ENCODE measurements around the gene RHOG. TPM values are rescaled to one million over a fixed set of nuclear protein-coding genes. Genes with fewer than 3 reads are reported as not detected.

Gene RHOG
- total and polyA plus RNA-seq, 9 of the 15 experiments (the other 6 are each of a cell fraction or from before 2014, with no cell fraction given), result 22.6 to 162 (median 80.3) TPM

DNA sequence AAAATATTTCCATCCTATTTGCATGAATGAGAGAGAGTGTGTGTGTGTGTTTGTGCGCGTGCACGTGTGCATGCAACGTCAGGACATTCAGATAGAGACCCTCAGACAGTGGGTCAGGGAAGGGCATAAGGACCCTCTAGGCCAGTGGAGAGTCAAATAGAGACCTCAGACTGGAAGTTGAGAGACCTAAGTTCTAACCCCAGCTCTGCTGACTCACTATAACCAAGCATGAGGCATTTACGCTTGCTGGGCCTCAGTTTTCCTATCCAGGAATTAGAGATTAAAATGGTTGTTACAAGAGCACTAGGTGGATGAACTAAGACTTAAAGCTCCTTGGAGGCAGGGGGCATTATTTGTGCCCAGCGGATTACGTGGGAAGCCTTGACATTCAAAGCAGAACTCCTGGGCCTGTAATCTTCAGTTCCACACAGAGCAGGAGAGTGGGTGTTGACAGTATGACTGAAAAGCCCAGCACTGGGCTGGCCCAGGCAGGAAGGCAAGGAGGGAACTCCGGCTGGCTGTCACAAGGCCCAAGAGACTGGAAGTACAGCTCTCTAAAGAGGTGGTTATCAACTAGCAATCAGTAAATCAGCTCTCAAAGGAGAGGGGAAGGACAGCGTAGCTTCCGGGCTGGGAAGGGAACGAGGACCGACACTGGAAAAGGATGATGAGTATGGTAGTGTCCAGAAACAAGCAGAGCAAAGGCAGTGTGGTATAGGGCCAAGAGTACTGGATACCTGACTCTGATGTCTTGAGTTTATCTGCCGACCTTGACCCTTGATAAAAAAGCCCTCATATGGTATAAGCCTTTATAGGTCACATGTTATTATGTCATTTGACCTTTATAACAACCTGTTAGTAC is 9.2 kb downstream of the RHOG start (continued):
- TF ChIP-seq POLR3G (IDR thresholded peaks at IDR 0.05; ENCODE audit: extremely low read depth, insufficient read length, insufficient replicate concordance) (no peak), ZNF507 (tag; conservative IDR thresholded peaks at IDR 0.05) (no peak), POU5F1 (IDR thresholded peaks at IDR 0.05; ENCODE audit: borderline replicate concordance, low read depth, low read length, partially characterized antibody) (no peak), JUN (IDR thresholded peaks at IDR 0.05; ENCODE audit: borderline replicate concordance, low read depth, low read length) (0 out of 2 replicates have a peak, but pooled peaks have one; percentile 16), JUN (CRISPR knock-in tag; IDR thresholded peaks at IDR 0.05; ENCODE audit: borderline replicate concordance) (no peak), ZNF551 (CRISPR knock-in tag; IDR thresholded peaks at IDR 0.05) (no peak), ZNF407 (IDR thresholded peaks at IDR 0.05; ENCODE audit: low read depth) (no peak), ZNF77 (CRISPR knock-in tag; IDR thresholded peaks at IDR 0.05) (no peak), TRIM25 (IDR thresholded peaks at IDR 0.05; ENCODE audit: borderline replicate concordance) (no peak), FOXA3 (CRISPR knock-in tag; conservative IDR thresholded peaks at IDR 0.05 in 1 of 2, IDR thresholded peaks at IDR 0.05 in 1 of 2) (peak in 1 of 2 experiments; percentile 60; a peak in 2 of 4 replicates), RFX7 (CRISPR knock-in tag; IDR thresholded peaks at IDR 0.05) (no peak)
- TF ChIP-seq, protein P1, sequence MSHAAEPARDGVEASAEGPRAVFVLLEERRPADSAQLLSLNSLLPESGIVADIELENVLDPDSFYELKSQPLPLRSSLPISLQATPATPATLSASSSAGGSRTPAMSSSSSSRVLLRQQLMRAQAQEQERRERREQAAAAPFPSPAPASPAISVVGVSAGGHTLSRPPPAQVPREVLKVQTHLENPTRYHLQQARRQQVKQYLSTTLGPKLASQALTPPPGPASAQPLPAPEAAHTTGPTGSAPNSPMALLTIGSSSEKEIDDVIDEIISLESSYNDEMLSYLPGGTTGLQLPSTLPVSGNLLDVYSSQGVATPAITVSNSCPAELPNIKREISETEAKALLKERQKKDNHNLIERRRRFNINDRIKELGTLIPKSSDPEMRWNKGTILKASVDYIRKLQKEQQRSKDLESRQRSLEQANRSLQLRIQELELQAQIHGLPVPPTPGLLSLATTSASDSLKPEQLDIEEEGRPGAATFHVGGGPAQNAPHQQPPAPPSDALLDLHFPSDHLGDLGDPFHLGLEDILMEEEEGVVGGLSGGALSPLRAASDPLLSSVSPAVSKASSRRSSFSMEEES (CRISPR knock-in tag; IDR thresholded peaks at IDR 0.05), result no peak
- TF ChIP-seq, protein P2, sequence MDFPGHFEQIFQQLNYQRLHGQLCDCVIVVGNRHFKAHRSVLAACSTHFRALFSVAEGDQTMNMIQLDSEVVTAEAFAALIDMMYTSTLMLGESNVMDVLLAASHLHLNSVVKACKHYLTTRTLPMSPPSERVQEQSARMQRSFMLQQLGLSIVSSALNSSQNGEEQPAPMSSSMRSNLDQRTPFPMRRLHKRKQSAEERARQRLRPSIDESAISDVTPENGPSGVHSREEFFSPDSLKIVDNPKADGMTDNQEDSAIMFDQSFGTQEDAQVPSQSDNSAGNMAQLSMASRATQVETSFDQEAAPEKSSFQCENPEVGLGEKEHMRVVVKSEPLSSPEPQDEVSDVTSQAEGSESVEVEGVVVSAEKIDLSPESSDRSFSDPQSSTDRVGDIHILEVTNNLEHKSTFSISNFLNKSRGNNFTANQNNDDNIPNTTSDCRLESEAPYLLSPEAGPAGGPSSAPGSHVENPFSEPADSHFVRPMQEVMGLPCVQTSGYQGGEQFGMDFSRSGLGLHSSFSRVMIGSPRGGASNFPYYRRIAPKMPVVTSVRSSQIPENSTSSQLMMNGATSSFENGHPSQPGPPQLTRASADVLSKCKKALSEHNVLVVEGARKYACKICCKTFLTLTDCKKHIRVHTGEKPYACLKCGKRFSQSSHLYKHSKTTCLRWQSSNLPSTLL (IDR thresholded peaks at IDR 0.05), result no peak

Measured in K562 (cell line).